Bronchial epithelial cell (primary cell): ENCODE results near the gene CIC. TPM values are rescaled to one million over a fixed set of nuclear protein-coding genes. Genes with fewer than 3 reads are reported as not detected.
"Not testable (repeated sequence)": the region's sequence is repeated elsewhere in the genome, so short reads cannot be mapped to it uniquely, and the experiment has no call there.

Experiments used
- DNase-seq: peaks from one replicate; pipeline ENCODE4 v3.0.0-alpha.2; 2010; ENCODE audit warnings: low read depth
- FAIRE-seq: peaks from 2 replicates; lab custom pipeline; 2011; peaks lifted over from hg19 to GRCh38; lab: Jason Lieb, UNC
- H3K27me3 ChIP-seq: 2 replicates; pipeline ENCODE4 v1.5.1; 2011; ENCODE audit warnings: low read length; ENCODE audit not compliant: control insufficient read depth, insufficient read depth
- H3K36me3 ChIP-seq: 2 replicates; pipeline ENCODE4 v1.5.1; 2011; ENCODE audit warnings: low read length; ENCODE audit not compliant: control insufficient read depth, insufficient read depth
- H3K4me3 ChIP-seq: 2 replicates; pipeline ENCODE4 v1.5.1; 2011; ENCODE audit warnings: mild to moderate bottlenecking, low read depth, low read length, control low read depth
- CTCF ChIP-seq: IDR thresholded peaks from 2 replicates; pipeline ENCODE4 v1.5.1; 2011; ENCODE audit warnings: mild to moderate bottlenecking, moderate library complexity, low read length, control low read depth, inconsistent platforms; ENCODE audit not compliant: insufficient read depth, severe bottlenecking
- total RNA-seq: library from RNA; depleted of rRNA; stranded (reverse); fragments of >200 nt; gene quantifications from 2 replicates; pipeline ENCODE4 v1.2.1, GENCODE V29; 2014

Gene CIC
- total RNA-seq, 1 donor from 2014 or later, result 7.1 TPM

- Histone ChIP-seq H3K36me3 (no peaks in the 10 kb centered on the region), H3K4me3 (no peak overlapping the region), H3K27me3 (peaks cover 6% of the 10 kb centered on the region)
- no peak for DNase-seq
- no peak for FAIRE-seq
- no peak for TF ChIP-seq CTCF
These were observed 57.9 kb downstream of the CIC start for GRCh38 chr19:42326969-42327368.

- DNase-seq, result no peak
- no peak overlapping the region for H3K4me3 ChIP-seq
- TF ChIP-seq CTCF, result no peak
- FAIRE-seq, result no peak
- H3K36me3 ChIP-seq, result no peaks in the 10 kb centered on the region
- peaks cover 6% of the 10 kb centered on the region for H3K27me3 ChIP-seq
These were observed 58.3 kb downstream of the CIC start for GRCh38 chr19:42327381-42327780.

- no peak for FAIRE-seq
- TF ChIP-seq CTCF, result no peak
- Histone ChIP-seq H3K27me3 (peaks cover 6% of the 10 kb centered on the region), H3K36me3 (no peaks in the 10 kb centered on the region), H3K4me3 (no peak overlapping the region)
- DNase-seq, result no peak
These were observed 59.1 kb downstream of the CIC start for GRCh38 chr19:42328106-42328505.

- H3K36me3 ChIP-seq, result no peaks in the 10 kb centered on the region
- TF ChIP-seq CTCF, result no peak
- no peak overlapping the region for H3K4me3 ChIP-seq
- peak; percentile 36 for FAIRE-seq
- H3K27me3 ChIP-seq, result peaks cover 2% of the 10 kb centered on the region
- no peak for DNase-seq
These were observed 59.8 kb downstream of the CIC start for GRCh38 chr19:42328854-42329253.

- no peak for TF ChIP-seq CTCF
- no peak for FAIRE-seq
- Histone ChIP-seq H3K27me3 (no peaks in the 10 kb centered on the region), H3K36me3 (no peaks in the 10 kb centered on the region), H3K4me3 (no peak overlapping the region)
- no peak for DNase-seq
These were observed 61.2 kb downstream of the CIC start for GRCh38 chr19:42330241-42330711.

- not testable (repeated sequence) for H3K27me3 ChIP-seq, DNase-seq, FAIRE-seq, H3K4me3 ChIP-seq, H3K36me3 ChIP-seq
These were observed 62.3 kb downstream of the CIC start for GRCh38 chr19:42331333-42331732.
